ENCODE results near the gene AGTPBP1.

GRCh38 chr9:85685081-85685480, 56.7 kb downstream of the AGTPBP1 start:
- no peak for TF ChIP-seq CTCF (IDR thresholded peaks at IDR 0.05)
- TF ChIP-seq POLR2A (IDR thresholded peaks at IDR 0.05), result no peak
